ENCODE results near the gene MLXIP. TPM values are rescaled to one million over a fixed set of nuclear protein-coding genes. Genes with fewer than 3 reads are reported as not detected.

MLXIP gene
- total and polyA plus RNA-seq, 2 experiments from 2014 or later: 16.2 to 23.0 TPM

DNA sequence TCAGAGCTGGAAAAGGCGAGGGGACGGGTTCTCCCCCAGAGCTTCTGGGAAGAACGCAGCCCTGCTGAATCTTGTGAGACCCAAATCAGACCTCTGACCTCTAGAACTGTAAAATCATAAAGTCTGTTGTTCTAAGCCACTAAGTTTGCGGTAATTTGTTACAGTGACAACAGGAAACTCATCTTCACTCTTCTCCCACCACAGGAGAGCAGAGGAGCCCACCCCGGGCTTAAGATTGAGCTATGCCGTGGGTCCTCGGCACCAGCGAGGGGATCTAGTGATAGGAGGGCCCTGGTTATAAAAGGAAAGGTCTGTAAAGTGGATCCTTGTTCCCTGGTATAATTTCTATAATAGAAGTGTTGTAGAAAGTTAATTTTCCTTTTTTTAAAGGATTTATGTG is 7.6 kb downstream of the MLXIP start:
- H3K27ac ChIP-seq (ENCODE audit: low read depth): no peak overlapping the region
- H3K4me1 ChIP-seq (ENCODE audit: insufficient read depth): peaks cover 23% of the 10 kb centered on the region
- ATAC-seq (no peak), DNase-seq (ENCODE audit: low spot score) (no peak)
- Mint-ChIP-seq H3K9me3 (no peaks in the 10 kb centered on the region), H3K27me3 (ENCODE audit: insufficient read depth, low read depth, poor library complexity) (peaks cover 2% of the 10 kb centered on the region), H3K27ac (no peak overlapping the region), H3K4me1 (peaks cover 27% of the 10 kb centered on the region), H3K36me3 (ENCODE audit: low read depth) (peaks cover 13% of the 10 kb centered on the region), H3K4me3 (no peak overlapping the region)
- H3K36me3 ChIP-seq (ENCODE audit: insufficient read depth): no peaks in the 10 kb centered on the region
- H3F3A ChIP-seq (replicated peaks; ENCODE audit: low read depth): no peaks in the 10 kb centered on the region
- H3K9me2 ChIP-seq (ENCODE audit: insufficient read depth): no peaks in the 10 kb centered on the region
- no peaks in the 10 kb centered on the region for H3K27me3 ChIP-seq (ENCODE audit: insufficient read depth)
- peaks cover 69% of the 10 kb centered on the region for H3K79me2 ChIP-seq (replicated peaks; ENCODE audit: insufficient read depth)
- peaks cover 17% of the 10 kb centered on the region; the same call in 1 of the 2 replicates for H4K20me1 ChIP-seq (replicated peaks; ENCODE audit: insufficient read depth)
- H3K4me3 ChIP-seq: no peak overlapping the region
- TF ChIP-seq JUNB (IDR thresholded peaks at IDR 0.05; ENCODE audit: unreplicated experiment) (no peak), ZNF114 (CRISPR knock-in tag; IDR thresholded peaks at IDR 0.05) (no peak), EZH2phosphoT487 (IDR thresholded peaks at IDR 0.05; ENCODE audit: unreplicated experiment) (no peak), NANOG (IDR thresholded peaks at IDR 0.05; ENCODE audit: borderline replicate concordance) (no peak), STAT1 (IDR thresholded peaks at IDR 0.05; ENCODE audit: unreplicated experiment) (no peak), CREB1 (CRISPR knock-in tag; IDR thresholded peaks at IDR 0.05; ENCODE audit: low read depth) (no peak), EZH2 (IDR thresholded peaks at IDR 0.05; ENCODE audit: low read depth, unreplicated experiment) (no peak), ZNF331 (CRISPR knock-in tag; IDR thresholded peaks at IDR 0.05; ENCODE audit: low read depth) (no peak)
- TF ChIP-seq, protein P1, sequence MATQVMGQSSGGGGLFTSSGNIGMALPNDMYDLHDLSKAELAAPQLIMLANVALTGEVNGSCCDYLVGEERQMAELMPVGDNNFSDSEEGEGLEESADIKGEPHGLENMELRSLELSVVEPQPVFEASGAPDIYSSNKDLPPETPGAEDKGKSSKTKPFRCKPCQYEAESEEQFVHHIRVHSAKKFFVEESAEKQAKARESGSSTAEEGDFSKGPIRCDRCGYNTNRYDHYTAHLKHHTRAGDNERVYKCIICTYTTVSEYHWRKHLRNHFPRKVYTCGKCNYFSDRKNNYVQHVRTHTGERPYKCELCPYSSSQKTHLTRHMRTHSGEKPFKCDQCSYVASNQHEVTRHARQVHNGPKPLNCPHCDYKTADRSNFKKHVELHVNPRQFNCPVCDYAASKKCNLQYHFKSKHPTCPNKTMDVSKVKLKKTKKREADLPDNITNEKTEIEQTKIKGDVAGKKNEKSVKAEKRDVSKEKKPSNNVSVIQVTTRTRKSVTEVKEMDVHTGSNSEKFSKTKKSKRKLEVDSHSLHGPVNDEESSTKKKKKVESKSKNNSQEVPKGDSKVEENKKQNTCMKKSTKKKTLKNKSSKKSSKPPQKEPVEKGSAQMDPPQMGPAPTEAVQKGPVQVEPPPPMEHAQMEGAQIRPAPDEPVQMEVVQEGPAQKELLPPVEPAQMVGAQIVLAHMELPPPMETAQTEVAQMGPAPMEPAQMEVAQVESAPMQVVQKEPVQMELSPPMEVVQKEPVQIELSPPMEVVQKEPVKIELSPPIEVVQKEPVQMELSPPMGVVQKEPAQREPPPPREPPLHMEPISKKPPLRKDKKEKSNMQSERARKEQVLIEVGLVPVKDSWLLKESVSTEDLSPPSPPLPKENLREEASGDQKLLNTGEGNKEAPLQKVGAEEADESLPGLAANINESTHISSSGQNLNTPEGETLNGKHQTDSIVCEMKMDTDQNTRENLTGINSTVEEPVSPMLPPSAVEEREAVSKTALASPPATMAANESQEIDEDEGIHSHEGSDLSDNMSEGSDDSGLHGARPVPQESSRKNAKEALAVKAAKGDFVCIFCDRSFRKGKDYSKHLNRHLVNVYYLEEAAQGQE (IDR thresholded peaks at IDR 0.05; ENCODE audit: unreplicated experiment): no peak
- TF ChIP-seq, protein P2, sequence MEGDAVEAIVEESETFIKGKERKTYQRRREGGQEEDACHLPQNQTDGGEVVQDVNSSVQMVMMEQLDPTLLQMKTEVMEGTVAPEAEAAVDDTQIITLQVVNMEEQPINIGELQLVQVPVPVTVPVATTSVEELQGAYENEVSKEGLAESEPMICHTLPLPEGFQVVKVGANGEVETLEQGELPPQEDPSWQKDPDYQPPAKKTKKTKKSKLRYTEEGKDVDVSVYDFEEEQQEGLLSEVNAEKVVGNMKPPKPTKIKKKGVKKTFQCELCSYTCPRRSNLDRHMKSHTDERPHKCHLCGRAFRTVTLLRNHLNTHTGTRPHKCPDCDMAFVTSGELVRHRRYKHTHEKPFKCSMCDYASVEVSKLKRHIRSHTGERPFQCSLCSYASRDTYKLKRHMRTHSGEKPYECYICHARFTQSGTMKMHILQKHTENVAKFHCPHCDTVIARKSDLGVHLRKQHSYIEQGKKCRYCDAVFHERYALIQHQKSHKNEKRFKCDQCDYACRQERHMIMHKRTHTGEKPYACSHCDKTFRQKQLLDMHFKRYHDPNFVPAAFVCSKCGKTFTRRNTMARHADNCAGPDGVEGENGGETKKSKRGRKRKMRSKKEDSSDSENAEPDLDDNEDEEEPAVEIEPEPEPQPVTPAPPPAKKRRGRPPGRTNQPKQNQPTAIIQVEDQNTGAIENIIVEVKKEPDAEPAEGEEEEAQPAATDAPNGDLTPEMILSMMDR (conservative IDR thresholded peaks at IDR 0.05; ENCODE audit: low read depth in 2 of 2): no peak
- TF ChIP-seq, protein P3, sequence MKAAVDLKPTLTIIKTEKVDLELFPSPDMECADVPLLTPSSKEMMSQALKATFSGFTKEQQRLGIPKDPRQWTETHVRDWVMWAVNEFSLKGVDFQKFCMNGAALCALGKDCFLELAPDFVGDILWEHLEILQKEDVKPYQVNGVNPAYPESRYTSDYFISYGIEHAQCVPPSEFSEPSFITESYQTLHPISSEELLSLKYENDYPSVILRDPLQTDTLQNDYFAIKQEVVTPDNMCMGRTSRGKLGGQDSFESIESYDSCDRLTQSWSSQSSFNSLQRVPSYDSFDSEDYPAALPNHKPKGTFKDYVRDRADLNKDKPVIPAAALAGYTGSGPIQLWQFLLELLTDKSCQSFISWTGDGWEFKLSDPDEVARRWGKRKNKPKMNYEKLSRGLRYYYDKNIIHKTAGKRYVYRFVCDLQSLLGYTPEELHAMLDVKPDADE (IDR thresholded peaks at IDR 0.05): no peak
- TF ChIP-seq, protein P4, sequence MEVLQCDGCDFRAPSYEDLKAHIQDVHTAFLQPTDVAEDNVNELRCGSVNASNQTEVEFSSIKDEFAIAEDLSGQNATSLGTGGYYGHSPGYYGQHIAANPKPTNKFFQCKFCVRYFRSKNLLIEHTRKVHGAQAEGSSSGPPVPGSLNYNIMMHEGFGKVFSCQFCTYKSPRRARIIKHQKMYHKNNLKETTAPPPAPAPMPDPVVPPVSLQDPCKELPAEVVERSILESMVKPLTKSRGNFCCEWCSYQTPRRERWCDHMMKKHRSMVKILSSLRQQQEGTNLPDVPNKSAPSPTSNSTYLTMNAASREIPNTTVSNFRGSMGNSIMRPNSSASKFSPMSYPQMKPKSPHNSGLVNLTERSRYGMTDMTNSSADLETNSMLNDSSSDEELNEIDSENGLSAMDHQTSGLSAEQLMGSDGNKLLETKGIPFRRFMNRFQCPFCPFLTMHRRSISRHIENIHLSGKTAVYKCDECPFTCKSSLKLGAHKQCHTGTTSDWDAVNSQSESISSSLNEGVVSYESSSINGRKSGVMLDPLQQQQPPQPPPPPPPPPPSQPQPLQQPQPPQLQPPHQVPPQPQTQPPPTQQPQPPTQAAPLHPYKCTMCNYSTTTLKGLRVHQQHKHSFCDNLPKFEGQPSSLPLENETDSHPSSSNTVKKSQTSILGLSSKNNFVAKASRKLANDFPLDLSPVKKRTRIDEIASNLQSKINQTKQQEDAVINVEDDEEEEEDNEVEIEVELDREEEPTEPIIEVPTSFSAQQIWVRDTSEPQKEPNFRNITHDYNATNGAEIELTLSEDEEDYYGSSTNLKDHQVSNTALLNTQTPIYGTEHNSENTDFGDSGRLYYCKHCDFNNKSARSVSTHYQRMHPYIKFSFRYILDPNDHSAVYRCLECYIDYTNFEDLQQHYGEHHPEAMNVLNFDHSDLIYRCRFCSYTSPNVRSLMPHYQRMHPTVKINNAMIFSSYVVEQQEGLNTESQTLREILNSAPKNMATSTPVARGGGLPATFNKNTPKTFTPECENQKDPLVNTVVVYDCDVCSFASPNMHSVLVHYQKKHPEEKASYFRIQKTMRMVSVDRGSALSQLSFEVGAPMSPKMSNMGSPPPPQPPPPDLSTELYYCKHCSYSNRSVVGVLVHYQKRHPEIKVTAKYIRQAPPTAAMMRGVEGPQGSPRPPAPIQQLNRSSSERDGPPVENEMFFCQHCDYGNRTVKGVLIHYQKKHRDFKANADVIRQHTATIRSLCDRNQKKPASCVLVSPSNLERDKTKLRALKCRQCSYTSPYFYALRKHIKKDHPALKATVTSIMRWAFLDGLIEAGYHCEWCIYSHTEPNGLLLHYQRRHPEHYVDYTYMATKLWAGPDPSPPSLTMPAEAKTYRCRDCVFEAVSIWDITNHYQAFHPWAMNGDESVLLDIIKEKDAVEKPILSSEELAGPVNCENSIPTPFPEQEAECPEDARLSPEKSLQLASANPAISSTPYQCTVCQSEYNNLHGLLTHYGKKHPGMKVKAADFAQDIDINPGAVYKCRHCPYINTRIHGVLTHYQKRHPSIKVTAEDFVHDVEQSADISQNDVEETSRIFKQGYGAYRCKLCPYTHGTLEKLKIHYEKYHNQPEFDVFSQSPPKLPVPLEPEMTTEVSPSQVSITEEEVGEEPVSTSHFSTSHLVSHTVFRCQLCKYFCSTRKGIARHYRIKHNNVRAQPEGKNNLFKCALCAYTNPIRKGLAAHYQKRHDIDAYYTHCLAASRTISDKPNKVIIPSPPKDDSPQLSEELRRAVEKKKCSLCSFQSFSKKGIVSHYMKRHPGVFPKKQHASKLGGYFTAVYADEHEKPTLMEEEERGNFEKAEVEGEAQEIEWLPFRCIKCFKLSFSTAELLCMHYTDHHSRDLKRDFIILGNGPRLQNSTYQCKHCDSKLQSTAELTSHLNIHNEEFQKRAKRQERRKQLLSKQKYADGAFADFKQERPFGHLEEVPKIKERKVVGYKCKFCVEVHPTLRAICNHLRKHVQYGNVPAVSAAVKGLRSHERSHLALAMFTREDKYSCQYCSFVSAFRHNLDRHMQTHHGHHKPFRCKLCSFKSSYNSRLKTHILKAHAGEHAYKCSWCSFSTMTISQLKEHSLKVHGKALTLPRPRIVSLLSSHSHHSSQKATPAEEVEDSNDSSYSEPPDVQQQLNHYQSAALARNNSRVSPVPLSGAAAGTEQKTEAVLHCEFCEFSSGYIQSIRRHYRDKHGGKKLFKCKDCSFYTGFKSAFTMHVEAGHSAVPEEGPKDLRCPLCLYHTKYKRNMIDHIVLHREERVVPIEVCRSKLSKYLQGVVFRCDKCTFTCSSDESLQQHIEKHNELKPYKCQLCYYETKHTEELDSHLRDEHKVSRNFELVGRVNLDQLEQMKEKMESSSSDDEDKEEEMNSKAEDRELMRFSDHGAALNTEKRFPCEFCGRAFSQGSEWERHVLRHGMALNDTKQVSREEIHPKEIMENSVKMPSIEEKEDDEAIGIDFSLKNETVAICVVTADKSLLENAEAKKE (CRISPR knock-in tag; IDR thresholded peaks at IDR 0.05): no peak
- H2AFZ ChIP-seq: no peak overlapping the region
- H3K4me2 ChIP-seq: no peak overlapping the region
